HG03196 (cell line): Measurements from ENCODE around the gene ARMC6.
"Not testable (repeated sequence)": the region's sequence is repeated elsewhere in the genome, so short reads cannot be mapped to it uniquely, and the experiment has no call there.

Experiments
- ATAC-seq: cut with Tn5 transposase; IDR thresholded peaks from one replicate; pipeline ENCODE4 v1.9.1; 2021; ENCODE audit not compliant: unreplicated experiment

ARMC6 gene

DNA sequence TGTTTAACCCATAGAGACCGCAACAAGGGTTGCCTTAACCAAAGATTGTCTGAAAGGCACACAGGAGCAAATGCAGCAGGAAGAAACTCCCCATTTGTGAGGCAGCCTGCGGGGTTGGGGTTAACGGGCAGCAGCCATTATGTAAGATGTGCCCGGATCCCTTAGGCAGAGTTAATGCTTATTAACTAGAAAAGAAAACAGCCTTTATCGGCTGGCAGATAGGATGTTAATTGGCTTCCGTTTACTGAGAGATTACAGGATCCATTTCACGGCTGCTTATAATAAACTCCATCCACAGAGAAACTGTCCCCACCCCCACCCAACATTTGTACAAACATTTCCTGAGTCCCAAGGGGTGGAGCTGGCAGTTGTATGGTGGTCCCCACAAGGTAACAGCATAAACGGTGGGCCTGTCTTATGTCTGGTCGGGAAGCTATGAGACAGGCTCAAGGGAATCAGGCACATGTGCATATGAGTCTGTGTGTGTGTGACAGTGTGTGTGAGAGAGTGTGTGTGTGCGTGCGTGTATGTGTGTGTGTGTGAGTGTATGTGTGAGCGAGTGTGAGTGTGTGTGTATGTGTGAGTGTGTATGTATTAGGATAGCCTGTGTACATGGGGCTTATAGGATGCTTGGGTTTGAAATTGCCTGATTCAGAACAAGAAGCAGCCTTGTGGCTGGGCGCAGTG is 40.9 kb downstream of the ARMC6 start:
- ATAC-seq: no peak

DNA sequence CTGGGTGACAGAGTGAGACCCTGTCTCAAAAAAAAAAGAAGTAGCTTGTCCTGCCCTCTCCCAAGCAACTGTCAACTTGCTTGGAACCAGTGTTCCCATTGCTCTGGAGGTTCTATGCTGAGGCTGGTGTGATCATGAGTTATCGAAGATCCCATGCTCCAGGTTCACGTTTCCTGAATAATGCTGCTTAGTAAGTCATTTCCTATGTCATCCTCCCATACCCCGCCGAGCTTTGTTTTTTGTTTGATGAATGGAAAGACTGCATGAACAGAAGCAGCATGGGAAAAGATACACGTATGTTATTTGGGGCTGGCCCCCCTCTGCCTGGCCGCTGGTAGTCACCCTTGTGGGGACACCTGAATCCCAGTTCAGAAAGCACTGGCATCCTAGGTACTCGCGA is 41.7 kb downstream of the ARMC6 start:
- ATAC-seq: no peak

DNA sequence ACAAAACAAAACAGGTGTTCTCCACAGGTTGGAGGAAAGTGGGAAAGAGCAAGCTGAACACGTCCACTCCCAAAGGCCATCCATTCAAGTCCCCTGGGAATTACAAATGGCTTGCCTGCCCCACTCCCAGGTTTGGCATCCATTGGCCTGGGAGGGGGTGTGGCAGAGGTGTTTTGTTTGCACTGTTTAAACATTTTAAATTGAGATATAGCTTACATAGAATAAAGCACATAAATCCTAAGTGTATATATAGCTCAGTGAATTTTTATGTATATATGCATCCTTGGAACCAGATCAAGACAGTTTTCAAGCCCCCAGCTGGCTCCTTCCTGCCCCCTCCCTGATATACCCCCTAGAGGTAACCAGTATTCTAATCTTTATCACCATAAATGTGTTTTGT is 43.1 kb downstream of the ARMC6 start:
- ATAC-seq: no peak

DNA sequence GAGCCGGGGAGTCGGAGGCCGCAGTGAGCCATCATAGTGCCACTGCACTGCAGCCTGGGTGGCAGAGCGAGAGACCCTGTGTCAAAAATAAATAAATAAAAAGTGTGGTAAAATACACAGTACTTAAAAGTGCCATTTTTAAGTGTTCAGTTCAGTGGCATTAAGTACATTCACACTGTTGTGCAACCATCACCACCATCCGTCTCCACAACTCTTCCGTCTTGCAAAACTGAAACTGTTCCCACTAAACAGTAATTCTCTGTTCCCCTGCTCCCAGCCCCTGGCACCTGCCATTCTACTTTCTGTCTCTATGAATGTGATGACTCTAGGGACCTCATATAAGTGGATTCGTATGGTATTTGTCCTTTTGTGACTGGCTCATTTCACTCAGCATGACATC is 43.7 kb downstream of the ARMC6 start:
- ATAC-seq: no peak

DNA sequence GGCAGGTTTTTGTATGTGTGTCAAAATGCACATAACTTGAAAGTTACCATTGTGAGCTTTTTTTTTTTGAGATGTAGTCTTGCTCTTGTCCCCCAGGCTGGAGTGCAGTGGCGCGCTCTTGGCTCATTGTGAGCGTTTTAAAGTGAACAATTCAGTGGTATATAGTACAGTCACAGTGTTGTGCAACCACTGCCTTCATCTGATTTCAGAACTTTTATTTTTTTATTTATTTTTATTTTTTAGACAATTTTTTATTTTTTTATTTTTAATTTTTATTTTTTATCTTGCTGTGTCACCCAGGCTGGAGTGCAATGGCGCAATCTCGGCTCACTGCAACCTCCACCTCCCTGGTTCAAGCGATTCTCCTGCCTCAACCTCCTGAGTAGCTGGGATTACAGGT is 45.4 kb downstream of the ARMC6 start:
- no peak for ATAC-seq

DNA sequence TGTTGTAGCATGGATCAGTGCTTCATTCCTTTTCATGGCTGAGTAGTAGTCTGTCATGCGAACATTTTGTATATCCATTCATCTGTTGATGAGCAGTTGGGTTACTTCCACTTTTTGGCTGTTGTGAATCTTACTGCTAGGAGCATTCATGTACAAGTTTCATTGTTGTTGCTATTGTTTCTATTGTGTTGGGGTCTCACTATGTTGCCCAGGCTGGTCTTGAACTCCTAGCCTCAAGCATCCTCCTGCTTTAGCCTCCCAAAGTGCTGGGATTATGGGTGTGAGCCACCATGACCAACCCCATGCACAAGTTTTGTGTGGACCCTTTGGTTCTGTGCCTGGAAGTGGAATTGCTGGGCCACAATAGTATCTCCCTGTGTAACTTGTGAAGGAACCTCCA is 46.2 kb downstream of the ARMC6 start:
- no peak for ATAC-seq

DNA sequence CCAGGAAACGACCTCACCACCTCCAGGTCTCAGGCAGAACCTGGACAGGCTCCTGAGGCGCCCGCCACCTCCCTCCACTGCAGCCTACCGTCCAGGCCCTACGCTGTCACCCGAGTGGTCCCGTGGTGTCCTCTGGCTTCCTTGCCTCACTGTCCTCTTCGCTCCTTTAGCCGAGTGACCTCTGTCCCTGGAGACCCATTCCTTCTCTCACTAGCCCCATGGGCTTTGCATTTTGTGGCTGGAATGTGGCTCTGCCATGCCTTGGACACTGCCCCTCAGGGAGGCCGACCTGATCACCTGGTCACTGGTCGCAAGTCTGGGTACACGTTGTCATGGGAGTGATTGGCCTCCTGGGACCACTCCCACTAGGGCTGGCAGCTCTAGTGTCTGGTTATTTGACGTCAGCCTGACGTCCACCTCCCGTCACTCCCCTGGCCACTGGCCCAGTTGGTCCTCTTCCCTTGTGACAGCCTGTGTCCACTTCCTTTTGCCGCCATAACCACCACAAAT is 48.3 kb downstream of the ARMC6 start:
- no peak for ATAC-seq

DNA sequence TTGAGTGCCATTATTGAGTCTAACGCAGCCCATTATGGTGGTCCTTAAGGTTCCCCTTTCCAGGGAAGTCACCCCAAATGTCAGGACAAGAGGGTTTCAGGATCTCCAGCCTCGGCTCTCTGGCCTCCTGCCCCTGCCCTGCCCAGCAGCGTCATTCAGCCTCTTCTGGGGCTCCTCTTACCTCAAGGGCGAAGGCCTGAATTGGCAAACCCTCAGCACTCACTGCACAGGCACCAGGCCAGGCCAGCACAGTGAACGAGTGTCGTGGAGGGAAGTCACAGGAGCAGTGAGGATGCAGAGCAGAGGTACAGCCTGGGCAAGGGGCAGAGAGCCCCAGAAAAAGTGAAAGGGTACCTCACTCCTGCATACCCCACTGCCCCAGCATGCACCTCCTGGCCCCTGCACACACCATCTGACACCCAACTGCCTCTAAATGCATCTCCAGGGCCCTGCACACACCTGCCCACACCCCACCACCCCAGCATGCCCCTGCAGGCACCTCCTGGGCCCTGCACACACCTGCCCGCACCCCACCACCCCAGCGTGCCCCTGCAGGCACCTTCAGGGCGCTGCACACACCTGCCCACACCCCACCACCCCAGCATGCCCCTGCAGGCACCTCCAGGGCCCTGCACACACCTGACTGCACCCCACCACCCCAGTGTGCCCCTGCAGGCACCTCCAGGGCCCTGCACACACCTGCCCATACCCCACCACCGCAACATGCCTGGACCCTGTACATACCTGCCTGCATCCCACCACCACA is 50.2 kb downstream of the ARMC6 start:
- no peak for ATAC-seq

DNA sequence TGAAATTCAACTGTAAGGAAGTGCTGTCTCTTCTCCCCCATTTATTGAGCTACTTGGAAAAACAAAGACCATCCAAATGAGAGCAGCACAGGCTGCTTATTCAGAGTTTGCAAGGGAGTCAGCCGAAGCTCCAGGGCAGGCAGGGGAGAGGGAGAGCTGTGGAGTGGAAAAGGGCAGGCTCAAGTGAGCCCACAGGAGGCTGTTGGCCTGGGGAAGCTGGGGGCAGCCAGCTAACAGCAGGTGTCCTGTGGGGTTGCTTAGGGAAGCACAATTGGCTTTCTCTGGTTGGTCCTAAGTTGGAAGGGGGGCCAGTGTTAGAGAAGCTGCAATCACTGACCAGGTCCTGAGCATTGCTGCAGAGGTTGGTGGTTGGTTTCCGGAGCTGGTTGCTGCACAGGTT is 54.3 kb downstream of the ARMC6 start:
- ATAC-seq: no peak

DNA sequence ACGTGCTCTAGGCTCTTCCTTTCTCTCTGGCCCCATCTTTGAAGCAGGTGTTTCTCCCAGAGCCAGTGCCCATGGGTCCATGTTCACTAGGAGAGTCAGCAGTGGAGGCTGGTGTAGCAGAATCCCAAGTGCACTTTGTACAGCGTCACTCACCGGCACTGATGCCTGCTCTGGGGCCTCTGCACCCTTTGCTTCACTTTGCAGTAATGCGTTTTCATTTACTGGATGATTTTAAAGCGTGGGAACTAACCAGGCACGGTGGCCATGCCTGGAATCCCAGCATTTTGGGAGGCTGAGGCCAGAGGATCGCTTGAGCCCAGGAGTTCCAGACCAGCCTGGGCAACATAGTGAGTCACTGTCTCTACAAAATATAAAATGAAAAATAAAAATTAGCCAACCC is 61.1 kb downstream of the ARMC6 start:
- ATAC-seq: no peak

DNA sequence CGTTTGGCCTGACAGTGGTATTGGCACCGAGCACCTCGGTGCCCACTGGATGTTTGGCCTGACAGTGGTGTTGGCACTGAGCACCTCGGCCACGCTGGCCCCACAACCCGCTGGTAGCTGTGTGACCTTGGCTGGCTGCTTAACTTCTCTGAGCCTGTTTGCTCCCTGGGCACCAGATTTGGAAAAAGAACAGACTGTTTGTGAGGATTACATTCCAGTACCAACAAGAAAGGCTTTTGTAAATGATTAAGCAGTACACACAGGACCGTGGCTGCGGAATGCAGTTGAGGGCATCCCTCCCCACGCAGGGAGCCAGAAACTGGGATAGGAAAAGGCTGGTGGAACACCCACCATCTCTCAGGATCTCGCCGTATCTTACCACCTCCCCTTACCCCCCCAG is 62.3 kb downstream of the ARMC6 start:
- no peak for ATAC-seq

DNA sequence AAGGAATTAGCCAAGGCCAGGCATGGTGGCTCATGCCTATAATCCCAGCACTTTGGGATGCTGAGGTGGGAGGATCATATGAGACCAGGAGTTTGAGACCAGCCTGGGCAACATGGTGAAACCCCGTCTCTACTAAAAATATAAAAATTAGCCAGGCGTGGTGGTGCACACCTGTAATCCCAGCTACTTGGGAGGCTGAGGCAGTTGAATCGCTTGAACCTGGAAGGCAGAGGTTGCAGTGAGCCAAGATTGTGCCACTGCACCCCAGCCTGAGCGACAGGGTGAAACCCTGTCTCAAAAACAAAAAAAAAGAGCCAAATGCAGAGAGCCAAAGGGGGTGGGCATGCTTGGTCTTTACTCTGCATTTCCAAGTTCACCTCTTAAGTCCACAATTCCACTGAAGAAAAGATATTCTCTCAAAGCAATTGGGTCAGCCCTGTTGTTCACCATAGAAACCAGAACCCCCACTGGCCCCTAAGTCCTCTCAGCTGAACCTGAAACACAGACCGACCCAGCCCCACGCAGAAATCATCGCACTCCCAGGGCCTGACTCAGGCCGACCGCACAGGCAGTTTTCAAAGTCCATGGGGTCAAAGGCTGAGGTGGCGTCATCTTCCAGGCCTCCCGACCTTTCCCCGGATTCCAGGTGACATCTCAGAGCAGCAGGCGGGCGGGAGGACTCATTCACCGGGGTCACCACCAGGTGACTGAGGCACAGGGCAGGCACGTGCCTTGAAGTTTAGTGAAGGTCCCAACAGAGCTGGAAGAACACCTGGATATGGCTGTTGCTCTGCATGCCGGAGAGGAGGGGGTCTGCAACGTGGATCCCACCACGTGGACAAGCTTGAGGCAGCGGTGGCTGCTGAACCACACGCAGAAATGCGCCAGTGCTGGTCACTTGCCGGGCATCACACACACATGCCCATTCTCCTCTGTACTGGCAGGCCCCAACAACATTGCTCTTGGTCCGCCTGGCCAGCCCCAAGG is 63.5 kb downstream of the ARMC6 start:
- ATAC-seq: no peak

DNA sequence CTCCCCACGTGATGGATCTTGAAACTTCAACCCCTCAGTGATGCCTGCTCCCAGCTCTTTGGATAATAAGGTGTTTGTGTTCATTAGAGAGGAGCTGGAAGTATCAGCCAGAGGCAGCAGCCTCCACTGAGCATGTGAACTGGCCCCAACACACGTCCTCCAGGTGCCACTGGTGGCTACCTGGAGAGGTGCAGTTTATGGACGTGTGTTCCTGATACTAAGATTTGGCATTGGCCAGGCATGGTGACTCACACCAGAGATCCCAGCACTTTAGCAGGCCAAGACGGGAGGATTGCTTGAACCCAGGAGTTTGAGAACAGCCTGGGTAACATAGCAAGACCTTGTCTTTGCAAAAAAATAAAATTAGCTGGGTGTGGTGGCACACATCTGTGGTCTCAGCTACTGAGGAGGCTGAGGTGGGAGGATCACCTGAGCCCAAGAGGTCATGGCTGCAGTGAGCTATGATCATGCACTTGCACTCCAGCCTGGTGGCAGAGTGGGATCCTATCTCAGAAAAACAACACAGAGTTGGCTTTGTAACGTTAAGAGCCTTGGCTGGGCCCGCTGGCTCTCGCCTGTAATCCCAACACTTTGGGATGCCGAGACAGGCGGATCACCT is 64.8 kb downstream of the ARMC6 start:
- no peak for ATAC-seq

DNA sequence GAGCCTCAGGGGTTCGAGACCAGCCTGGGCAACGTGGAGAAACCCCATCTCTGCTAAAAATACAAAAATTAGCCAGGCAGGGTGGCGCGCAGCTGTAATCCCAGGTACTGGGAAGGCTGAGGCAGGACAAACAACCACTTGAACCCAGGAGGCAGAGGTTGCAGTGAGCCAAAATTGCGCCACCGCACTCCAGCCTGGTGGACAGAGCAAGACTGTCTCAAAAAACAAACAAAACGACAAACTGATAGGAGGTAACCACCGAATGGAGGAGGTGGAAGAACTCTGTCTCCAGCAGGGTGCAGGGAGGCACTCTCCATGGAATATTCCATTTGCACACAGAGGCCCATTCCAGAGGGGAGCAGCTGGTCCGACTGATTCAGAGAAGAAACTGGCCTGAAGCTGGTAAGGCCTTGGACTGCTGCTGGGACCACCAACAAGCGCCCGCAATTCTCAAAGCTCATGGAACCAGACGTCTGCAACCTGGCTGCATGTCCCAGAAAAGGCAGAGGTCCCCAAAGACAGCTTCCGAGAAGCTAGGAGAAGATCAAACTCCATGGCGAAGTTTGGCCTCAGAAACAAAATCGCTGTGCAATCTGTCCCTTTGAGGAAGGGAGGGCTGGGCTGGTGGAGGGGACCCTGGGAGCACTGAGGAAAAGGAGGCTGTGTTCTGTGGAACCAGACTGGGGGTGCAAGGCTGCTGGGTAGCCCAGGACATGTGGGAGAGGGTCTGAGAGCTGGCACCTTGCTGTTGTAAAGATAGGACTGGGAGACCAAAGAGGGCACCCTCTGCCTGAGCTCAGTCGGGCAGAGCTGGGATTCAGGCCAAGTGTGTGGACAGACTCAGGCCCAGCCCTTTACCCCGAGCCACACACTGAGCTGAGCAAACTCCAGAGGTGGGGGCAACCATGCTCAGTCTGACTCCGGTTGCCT is 65.6 kb downstream of the ARMC6 start:
- no peak for ATAC-seq

DNA sequence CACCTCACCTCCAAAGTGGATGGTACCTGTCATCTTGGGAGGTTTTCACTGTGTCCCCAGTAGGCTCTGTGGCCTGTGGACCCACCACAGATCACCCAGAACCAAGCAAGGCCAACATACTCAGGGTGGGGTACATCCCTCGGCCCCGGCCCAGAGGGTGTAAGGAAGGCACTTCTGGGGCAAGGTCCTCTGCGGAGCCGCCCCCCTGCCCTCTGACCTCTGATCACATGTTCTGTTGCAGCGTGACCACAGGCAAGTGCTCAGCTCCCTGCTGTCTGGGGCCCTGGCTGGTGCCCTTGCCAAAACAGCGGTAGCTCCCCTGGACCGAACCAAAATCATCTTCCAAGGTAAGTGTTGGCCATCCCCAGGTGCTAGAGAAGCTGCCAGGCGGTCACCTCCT is 68.1 kb downstream of the ARMC6 start:
- no peak for ATAC-seq

DNA sequence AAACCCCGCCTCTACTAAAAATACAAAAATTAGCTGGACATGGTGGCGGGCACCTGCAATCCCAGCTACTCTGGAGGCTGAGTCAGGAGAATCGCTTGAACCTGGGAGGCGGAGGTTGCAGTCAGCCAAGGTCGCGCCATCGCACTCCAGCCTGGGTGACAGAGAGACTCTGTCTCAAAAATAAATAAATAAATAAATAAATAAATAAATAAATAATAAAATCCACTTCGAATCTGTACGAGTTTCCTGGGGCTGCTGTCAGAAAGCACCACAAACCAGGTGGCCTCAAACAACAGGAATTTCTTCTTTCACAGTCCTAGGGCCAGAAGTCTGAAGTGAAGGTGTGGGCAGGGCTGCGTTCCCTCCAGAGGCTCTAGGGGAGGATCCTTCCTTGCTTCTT is 69.2 kb downstream of the ARMC6 start:
- ATAC-seq: not testable (repeated sequence)

DNA sequence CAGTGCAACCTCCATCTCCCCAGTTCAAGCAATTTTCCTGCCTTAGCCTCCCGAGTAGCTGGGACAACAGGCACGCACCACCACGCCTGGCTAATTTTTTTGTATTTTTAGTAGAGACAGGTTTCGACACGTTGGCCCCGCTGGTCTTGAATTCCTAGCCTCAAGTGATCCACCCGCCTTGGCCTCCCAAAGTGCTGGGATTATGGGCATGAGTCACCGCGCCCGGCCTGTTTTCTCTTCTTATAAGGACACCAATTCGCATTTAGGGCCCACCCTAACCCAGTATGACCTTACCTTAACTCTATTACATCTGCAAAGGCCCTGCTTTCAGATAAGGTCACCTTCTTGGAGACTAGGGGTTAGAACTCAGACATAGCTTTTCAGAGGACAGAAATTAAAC is 69.8 kb downstream of the ARMC6 start:
- ATAC-seq: no peak

DNA sequence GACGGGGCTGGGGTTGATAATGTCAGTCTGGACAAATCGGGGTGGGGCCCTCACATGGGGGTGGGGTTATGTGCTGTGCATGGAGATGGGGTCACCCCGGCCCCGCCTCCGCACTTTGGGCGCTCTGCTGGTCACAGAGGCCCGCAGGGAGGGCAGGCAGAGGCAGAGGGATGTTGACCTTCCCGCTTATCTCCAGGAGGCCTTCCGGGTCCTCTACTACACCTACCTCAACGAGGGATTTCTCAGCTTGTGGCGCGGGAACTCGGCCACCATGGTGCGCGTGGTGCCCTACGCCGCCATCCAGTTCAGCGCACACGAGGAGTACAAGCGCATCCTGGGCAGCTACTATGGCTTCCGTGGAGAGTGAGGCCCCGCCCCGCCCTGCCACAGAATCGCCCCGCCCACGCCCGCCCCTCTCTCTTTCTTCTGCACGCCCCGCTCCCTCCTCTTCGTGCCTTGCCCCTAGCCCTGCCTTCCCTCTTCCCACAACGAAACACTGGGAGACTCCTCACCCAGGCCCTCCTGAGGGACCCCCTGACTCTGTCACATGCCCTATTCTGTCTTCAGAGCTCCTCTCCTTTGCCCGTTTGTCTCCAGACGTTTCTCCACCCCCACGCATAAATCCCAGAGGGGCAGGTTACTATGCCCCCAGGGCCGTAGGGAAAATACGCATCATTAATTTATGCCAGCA is 72.1 kb downstream of the ARMC6 start:
- ATAC-seq: no peak

DNA sequence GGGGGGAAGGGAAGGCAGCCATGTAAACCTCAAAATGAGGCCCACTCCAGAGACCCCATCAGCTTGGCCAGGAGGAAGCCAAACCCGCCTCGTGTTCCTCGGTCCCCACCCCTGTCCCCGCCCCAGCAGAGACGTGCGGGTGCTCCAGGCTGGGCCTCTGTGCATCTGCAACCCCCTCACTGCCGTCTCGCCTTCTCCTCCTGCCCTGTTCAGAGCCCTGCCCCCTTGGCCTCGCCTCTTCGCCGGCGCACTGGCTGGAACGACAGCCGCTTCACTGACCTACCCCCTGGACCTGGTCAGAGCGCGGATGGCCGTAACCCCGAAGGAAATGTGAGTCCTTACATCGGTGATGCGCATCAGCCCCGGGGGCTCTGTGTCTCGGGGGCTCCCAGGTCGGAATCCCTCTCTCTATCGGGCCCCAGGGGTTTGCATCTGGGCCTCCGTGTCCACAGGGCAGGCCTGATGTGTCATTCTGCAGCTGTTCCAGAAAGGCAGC is 72.7 kb downstream of the ARMC6 start:
- no peak for ATAC-seq
